WTC11 (cell line): Measurements from ENCODE around the gene CIP2A. TPM values are rescaled to one million over a fixed set of nuclear protein-coding genes. Genes with fewer than 3 reads are reported as not detected.

Experiments
- ATAC-seq: fragments of 200-7000 bp; cut with Tn5 transposase; 2 replicates; pipeline ENCODE4 v1.10.0; 2021; ENCODE audit warnings: mild to moderate bottlenecking, moderate library complexity
- CTCF ChIA-PET: fragments of 300-600 bp; sonication (Branson Sonifier 250); formaldehyde crosslinking; loops from one replicate; lab custom pipeline; 2021; ENCODE audit warnings: antibody characterized with exemption; lab: Charles Lee
- POLR2A ChIA-PET: fragments of 350-600 bp; sonication (Branson Sonifier 250); formaldehyde crosslinking; loops from one replicate; lab custom pipeline; 2021; ENCODE audit warnings: antibody characterized with exemption; lab: Charles Lee
- DNase-seq: peaks from one replicate; pipeline ENCODE4 v3.0.0; 2021; ENCODE audit warnings: low spot score
- H3K27ac Mint-ChIP-seq: 2 replicates; pipeline ENCODE4 v1.8.0; 2021; ENCODE audit warnings: mixed read lengths
- H3K27me3 Mint-ChIP-seq: 2 replicates; pipeline ENCODE4 v1.8.0; 2021; ENCODE audit warnings: low read depth, mild to moderate bottlenecking, moderate library complexity, mixed read lengths
- H3K36me3 Mint-ChIP-seq: 2 replicates; pipeline ENCODE4 v1.8.0; 2021; ENCODE audit warnings: mixed read lengths
- H3K4me1 Mint-ChIP-seq: 2 replicates; pipeline ENCODE4 v1.8.0; 2022; ENCODE audit warnings: mixed read lengths
- H3K4me3 Mint-ChIP-seq: 2 replicates; pipeline ENCODE4 v1.8.0; 2021; ENCODE audit warnings: mild to moderate bottlenecking, moderate library complexity, mixed read lengths
- H3K9me3 Mint-ChIP-seq: 2 replicates; pipeline ENCODE4 v1.8.0; 2021; ENCODE audit warnings: mixed read lengths
- ATF3 ChIP-seq: sonication (generic); formaldehyde crosslinking; conservative IDR thresholded peaks from 2 replicates; pipeline ENCODE4 v1.8.1; 2022; ENCODE audit warnings: mild to moderate bottlenecking, missing genetic modification reagents
- CREB1 ChIP-seq: sonication (generic); formaldehyde crosslinking; IDR thresholded peaks from 2 replicates; pipeline ENCODE4 v1.8.0; 2023; ENCODE audit warnings: mild to moderate bottlenecking, missing genetic modification reagents
- CTCF ChIP-seq: fragments of 200-600 bp; IDR thresholded peaks from 2 replicates; pipeline ENCODE4 v1.8.0; 2022; ENCODE audit warnings: antibody characterized with exemption
- E2F1 ChIP-seq: sonication (generic); formaldehyde crosslinking; IDR thresholded peaks from 2 replicates; pipeline ENCODE4 v1.8.0; 2022; ENCODE audit warnings: mild to moderate bottlenecking, missing genetic modification reagents
- E2F5 ChIP-seq: sonication (generic); formaldehyde crosslinking; IDR thresholded peaks from 2 replicates; pipeline ENCODE4 v1.8.1; 2022; ENCODE audit warnings: mild to moderate bottlenecking, moderate library complexity, missing genetic modification reagents
- ESRRA ChIP-seq: sonication (generic); formaldehyde crosslinking; IDR thresholded peaks from 2 replicates; pipeline ENCODE4 v1.8.1; 2022; ENCODE audit warnings: mild to moderate bottlenecking, missing genetic modification reagents, borderline replicate concordance
- GABPB1 ChIP-seq: sonication (generic); formaldehyde crosslinking; IDR thresholded peaks from 2 replicates; pipeline ENCODE4 v1.8.1; 2023; ENCODE audit warnings: mild to moderate bottlenecking, missing genetic modification reagents
- GRHL2 ChIP-seq: fragments of 250-450 bp; sonication (Bioruptor Pico); IDR thresholded peaks from 2 replicates; pipeline ENCODE4 v1.8.0; 2022; ENCODE audit warnings: mild to moderate bottlenecking, moderate library complexity; ENCODE audit not compliant: insufficient replicate concordance, severe bottlenecking
- JAZF1 ChIP-seq: fragments of 250-450 bp; sonication (Bioruptor Pico); IDR thresholded peaks from 2 replicates; pipeline ENCODE4 v1.9.0; 2021; ENCODE audit warnings: moderate library complexity, mild to moderate bottlenecking, inconsistent platforms
- SOX15 ChIP-seq: fragments of 250-450 bp; sonication (Bioruptor Pico); IDR thresholded peaks from 2 replicates; pipeline ENCODE4 v1.9.0; 2021; ENCODE audit warnings: mild to moderate bottlenecking
- SP1 ChIP-seq: sonication (generic); formaldehyde crosslinking; conservative IDR thresholded peaks from 2 replicates; pipeline ENCODE4 v1.8.1; 2022; ENCODE audit warnings: missing genetic modification reagents
- TEAD4 ChIP-seq: sonication (generic); formaldehyde crosslinking; IDR thresholded peaks from 2 replicates; pipeline ENCODE4 v1.8.0; 2022; ENCODE audit warnings: mild to moderate bottlenecking, missing genetic modification reagents
- ZNF232 ChIP-seq: sonication (generic); formaldehyde crosslinking; IDR thresholded peaks from 2 replicates; pipeline ENCODE4 v1.8.0; 2022; ENCODE audit warnings: mild to moderate bottlenecking, missing genetic modification reagents
- ZNF317 ChIP-seq: sonication (generic); formaldehyde crosslinking; IDR thresholded peaks from 2 replicates; pipeline ENCODE4 v1.8.1; 2023; ENCODE audit warnings: low read depth, mild to moderate bottlenecking, moderate library complexity, missing genetic modification reagents, borderline replicate concordance
- ZNF416 ChIP-seq: fragments of 250-450 bp; sonication (Bioruptor Pico); IDR thresholded peaks from 2 replicates; pipeline ENCODE4 v1.9.0; 2021; ENCODE audit warnings: mild to moderate bottlenecking, inconsistent platforms
- ZNF671 ChIP-seq: fragments of 250-450 bp; sonication (Bioruptor Pico); IDR thresholded peaks from 2 replicates; pipeline ENCODE4 v1.8.0; 2021; ENCODE audit warnings: mild to moderate bottlenecking
- total RNA-seq: library from RNA; stranded (reverse); gene quantifications from 3 replicates; pipeline ENCODE4 v1.2.3, GENCODE V29; 2021

Gene CIP2A
- total RNA-seq, 1 experiment from 2014 or later = 32.8 TPM

- no peak overlapping the region for H3K27ac Mint-ChIP-seq
- H3K36me3 Mint-ChIP-seq = peaks cover 40% of the 10 kb centered on the region
- POLR2A ChIA-PET = no interaction called here
Measured at GRCh38 chr3:108554229-108554628, 35.0 kb downstream of the CIP2A start.

GRCh38 chr3:108552267-108553159 lies 36.7 kb downstream of the CIP2A start:
- Mint-ChIP-seq H3K9me3 (no peaks in the 10 kb centered on the region), H3K4me3 (no peak overlapping the region), H3K36me3 (peaks cover 29% of the 10 kb centered on the region), H3K27me3 (no peaks in the 10 kb centered on the region), H3K27ac (no peak overlapping the region; the same call in 1 of the 2 replicates), H3K4me1 (no peaks in the 10 kb centered on the region)
- ATAC-seq (peak; percentile 39), DNase-seq (no peak)
- CTCF ChIA-PET = interaction anchor here (0.5 to 2.7 kb wide), 19 partner anchors 14 to 383 kb away, joined by 3 to 17 read pairs (median 4); no protein-coding TSS in a partner anchor
- POLR2A ChIA-PET = interaction anchor here (0.7 to 1.7 kb wide), 2 partner anchors 9 to 91 kb away, joined by 5 read pairs; no protein-coding TSS in a partner anchor
- TF ChIP-seq CTCF (peak; percentile 19; the same call in 1 of the 2 replicates), JAZF1 (CRISPR knock-in tag) (no peak)

More at GRCh38 chr3:108554229-108554628, 35.0 kb downstream of the CIP2A start:
- H3K4me3 Mint-ChIP-seq = no peak overlapping the region
- TF ChIP-seq GRHL2 (CRISPR knock-in tag) (no peak), SP1 (CRISPR knock-in tag) (no peak), GABPB1 (no peak), SOX15 (CRISPR knock-in tag) (no peak), CREB1 (CRISPR knock-in tag) (no peak), E2F1 (CRISPR knock-in tag) (no peak), ZNF232 (CRISPR knock-in tag) (no peak), ESRRA (no peak), ZNF671 (CRISPR knock-in tag) (no peak), E2F5 (CRISPR knock-in tag) (no peak), TEAD4 (no peak), CTCF (no peak), ZNF416 (CRISPR knock-in tag) (no peak), ZNF317 (CRISPR knock-in tag) (no peak), ATF3 (CRISPR knock-in tag) (no peak)
- CTCF ChIA-PET = interaction anchor here (2.6 kb wide), 1 partner anchor 361 kb away, joined by 7 read pairs; no protein-coding TSS in a partner anchor
- no peaks in the 10 kb centered on the region for H3K4me1 Mint-ChIP-seq
- no peaks in the 10 kb centered on the region for H3K27me3 Mint-ChIP-seq
- H3K9me3 Mint-ChIP-seq = no peaks in the 10 kb centered on the region
- no peak for ATAC-seq
- DNase-seq = no peak
